GM18517 (cell line): Measurements from ENCODE around the gene APOOL.
"Not testable (repeated sequence)": the region's sequence is repeated elsewhere in the genome, so short reads cannot be mapped to it uniquely, and the experiment has no call there.

ENCODE experiments used
- ATAC-seq: cut with Tn5 transposase; IDR thresholded peaks from one replicate; pipeline ENCODE4 v1.9.1; 2021; ENCODE audit warnings: mild to moderate bottlenecking, moderate library complexity; ENCODE audit not compliant: unreplicated experiment

The APOOL gene

DNA sequence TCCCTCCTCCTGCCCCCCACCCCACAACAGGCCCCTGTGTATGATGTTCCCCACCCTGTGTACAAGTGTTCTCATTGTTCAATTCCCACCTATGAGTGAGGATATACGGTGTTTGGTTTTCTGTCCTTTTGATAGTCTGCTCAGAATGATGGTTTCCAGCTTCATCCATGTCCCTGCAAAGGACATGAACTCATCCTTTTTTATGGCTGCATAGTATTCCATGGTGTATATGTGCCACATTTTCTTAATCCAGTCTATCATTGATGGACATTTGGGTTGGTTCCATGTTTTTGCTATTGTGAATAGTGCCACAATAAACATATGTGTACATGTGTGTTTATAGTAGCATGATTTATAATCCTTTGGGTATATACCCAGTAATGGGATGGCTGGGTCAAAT is 73.6 kb downstream of the APOOL start:
- not testable (repeated sequence) for ATAC-seq

DNA sequence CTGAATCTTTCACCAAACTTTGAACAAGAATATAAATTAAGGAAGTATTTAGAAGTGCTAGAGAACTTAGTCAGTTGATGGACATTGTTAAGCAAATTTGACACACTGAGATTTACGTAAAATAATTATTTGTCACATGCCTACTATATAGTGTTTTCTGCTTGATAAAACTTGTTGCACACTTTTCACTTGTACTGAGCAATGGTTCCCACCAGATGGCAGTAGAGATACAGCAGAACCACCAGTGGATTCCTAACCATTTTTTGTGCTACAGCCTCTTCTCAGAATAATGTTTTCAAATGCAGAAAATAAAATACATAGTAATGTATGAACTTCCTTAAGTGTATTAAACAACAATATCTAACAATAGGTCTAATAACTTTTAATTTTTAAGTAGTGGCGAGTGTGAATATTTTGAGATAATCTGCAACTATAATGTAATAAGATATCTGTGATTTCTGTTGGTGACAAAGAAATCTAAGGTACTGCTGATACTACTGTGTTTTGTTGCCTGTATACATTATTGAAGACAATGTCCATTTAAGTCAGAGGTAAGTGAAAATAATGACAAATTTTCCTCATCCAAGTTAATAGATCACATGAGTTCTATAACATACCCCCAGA is 81.2 kb downstream of the APOOL start:
- peak; percentile 90 for ATAC-seq

DNA sequence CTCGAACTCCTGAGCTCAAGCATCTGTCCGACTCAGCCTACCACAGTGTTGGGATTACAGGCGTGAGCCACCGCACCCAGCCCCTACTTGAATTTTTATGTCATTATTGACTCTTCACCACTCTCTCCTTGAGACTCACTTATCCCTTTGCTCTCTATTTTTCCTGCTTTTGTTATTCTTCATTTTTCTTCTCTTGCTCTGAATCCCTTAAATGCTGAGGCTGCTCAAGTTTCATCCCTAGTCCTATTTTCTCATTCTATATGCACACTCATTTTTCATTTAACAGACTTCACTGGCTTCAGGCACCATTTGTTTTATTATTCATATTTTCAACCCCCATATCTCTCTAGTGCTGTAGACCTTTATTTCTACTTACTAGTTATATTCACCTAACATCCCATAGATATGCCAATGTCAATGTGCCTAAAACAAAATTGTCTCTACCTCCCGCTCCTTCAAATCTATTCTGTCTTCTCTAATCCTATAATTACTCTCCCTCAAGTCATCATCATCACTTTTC is 85.7 kb downstream of the APOOL start:
- no peak for ATAC-seq

DNA sequence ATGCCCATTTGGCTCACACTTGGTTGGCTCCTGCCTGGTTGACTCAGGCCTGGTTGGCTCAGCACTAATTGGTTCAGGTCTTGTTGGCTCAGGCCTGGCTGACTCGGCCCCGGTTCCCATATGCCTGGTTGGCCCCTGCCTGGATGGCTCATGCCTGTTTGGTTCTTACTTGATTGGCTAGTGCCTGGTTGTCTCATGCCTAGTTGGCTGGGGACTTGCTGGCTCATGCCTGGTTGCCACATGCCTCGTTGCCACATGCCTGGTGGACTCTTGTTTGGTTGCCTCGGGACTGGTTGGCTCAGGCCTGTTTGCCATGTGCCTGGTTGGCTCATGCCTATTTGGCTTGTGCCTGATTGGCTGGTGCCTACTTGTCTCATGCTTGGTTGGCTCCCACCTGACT is 103.7 kb downstream of the APOOL start:
- ATAC-seq, result no peak

DNA sequence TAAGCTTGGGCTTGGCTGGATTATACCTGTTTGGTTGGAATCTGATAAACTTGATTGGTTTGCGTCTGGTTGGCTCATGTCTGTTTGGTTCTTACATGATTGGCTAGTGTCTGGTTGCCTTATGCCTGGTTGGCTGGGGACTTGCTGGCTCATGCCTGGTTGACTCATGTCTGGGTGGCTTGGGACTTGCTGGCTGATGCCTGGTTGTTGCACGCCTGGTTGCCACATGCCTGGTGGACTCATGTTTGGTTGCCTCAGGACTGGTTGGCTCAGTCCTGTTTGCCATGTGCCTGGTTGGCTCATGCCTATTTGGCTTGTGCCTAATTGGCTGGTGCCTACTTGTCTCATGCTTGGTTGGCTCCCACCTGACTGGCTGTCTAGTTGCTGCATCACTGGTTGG is 104.5 kb downstream of the APOOL start:
- no peak for ATAC-seq

DNA sequence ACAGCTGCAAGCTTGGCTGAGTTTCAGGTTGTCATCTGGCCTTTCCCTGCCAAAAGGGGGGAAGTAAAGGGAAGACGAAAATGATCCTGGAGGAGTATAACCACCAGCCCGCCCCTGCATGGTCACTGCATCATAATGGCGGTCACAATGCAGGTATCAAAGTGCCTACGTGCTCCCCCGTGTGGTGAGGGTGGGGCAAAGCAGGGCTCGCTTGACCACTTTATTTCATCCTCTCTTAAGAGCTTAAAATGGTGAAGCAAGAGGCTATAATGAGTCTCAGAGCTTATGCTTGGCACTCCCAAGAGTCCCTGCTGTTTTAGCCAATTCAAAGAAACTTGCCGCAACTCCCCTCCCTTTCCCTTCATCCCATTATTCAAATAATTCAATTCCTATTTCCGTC is 105.6 kb downstream of the APOOL start:
- ATAC-seq, result no peak

DNA sequence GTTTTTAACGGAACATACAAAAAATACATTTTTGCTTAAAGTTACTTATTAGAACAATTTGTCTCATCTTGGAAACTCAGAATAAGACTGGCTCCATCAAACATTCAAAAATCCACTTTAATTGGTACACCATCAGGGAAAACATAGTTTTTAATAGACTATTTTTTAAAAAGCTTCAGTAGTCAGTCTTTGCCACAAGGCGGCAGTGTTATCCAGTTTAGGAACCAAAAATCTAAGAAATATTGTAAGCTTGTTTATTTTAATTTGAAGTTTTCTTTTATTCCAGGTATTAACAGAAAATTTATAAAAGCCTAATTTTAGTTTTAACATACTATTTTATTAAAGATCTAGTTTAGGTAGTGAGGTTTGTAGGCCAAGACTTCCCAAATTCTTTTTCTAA is 107.7 kb downstream of the APOOL start:
- ATAC-seq, result no peak

DNA sequence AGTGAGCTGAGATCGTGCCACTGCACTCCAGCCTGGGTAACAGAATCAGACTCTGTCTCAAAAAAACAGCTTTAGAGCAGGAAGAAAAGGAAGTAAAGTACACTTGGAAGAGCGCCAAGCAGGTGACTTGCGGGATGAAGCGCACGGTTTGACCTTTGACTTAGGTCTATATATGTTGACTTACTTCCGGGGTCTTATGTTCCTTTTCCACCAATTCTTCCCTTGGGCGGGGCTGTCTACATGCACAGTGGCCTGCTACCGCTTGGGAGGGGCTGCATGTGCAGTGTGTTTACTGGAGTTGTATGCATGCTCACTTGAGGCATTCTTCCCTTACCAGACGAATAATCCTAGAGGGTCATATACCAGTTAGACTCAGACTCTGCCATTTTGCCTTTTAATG is 108.6 kb downstream of the APOOL start:
- ATAC-seq, result no peak

DNA sequence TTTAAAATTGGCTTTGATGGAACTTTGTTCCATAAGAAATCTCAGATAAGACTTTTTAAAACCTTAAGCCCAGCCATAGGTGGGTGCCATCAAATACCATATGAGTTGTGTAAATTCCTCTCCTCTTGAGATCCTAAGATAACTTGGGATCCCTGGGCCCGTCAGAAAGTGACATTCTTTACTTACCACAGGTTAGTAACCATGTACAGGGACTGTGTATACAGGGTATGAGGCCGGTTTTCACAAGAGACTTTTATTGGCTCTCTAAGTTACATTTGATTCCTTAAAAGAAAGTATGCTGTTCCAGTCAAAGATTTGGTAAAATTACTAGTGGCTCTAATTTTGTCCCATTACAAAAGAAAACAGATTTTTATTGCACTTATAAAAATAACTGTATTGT is 110.1 kb downstream of the APOOL start:
- ATAC-seq, result no peak

DNA sequence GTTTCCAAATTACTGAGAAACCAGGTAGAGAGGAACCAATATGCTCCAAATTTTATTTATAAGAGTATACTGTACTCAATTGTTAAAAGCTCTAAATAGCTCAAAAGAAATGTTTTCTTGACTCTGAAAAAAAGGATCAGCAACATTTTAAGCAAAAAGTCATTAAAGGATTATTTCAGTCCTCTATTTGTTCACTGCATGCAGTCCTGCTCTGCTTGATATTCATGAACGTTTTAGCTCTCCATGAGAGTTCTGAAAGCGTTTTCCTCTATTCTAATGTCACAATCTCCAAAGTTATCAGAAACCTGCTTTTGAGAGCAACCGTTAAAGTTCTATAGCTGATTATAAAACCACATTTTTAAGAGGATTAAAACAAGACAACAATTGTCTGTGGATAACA is 110.5 kb downstream of the APOOL start:
- no peak for ATAC-seq

DNA sequence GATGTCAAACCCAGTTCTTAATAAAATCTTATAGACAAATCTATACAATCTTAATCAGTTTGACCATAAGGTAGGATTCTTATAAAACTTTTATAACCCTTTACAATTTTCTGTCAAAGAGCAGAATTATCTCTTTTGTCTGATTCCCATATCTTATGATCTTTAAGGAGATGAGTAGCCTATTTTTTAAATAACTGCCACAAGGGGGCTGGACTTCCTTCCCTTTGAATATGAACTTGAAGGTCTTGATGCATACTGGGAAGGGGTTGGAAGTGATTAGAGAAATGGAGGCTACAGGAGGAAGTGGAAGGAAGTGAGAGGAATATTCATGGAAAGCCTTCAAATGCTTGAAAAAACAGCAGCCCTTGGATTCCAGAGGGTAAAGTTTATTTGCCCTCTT is 111.1 kb downstream of the APOOL start:
- no peak for ATAC-seq

DNA sequence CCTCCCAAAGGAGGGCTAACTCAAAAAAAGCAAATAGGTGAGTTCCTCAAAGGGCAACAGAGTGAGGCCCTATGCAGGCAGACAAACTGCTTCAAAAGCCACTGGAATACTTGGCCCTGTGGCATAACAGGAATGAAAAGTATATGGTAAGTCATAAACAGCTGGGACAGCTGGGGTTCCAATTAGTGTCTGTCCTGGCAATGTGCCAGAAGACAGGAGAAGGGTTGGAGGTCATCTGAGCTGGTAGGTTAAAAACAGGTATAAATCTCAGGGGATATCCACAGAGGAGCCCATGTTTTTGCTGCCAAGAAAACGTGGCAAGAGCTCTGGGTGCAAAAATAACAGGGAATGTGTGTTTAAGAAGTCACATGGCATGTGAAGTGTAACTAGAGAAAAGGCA is 111.6 kb downstream of the APOOL start:
- ATAC-seq, result no peak

DNA sequence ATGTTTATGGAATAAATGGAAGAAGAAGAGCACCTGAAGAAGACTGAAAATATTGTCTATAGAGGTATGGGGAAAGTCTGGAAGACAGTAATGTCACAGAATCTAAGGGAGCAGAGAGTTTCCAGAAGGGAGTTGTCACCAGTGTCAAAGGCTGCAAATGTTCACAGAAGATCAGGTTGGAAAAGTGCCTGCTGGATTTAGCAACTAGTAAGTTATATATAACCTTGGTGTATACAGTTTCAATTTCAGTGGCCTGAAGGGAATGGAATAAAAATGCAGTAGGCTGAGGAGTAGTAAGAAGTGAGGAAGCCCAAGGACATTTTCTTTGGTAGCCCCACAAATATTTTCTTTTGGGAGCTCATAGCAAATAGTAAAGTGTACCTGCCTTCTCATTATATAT is 132.7 kb downstream of the APOOL start:
- ATAC-seq, result no peak

DNA sequence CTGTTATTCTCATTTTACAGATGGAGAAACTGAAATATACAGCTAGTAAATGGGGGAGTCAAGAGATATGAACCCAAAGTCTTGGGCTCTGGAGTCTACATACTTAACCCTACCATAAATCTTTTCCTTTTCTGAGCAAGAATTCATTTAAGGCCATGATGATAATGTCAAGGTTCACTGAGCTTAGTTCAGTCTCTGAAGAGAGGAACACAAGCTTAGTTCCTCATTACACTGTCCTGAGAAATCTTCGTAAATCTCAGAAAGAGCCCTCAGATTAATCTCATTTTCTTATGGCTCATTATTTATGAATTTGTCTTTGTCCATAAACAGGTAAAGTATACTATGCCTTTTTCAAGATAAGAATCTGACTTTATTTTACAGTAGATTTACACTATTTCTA is 135.7 kb downstream of the APOOL start:
- no peak for ATAC-seq

DNA sequence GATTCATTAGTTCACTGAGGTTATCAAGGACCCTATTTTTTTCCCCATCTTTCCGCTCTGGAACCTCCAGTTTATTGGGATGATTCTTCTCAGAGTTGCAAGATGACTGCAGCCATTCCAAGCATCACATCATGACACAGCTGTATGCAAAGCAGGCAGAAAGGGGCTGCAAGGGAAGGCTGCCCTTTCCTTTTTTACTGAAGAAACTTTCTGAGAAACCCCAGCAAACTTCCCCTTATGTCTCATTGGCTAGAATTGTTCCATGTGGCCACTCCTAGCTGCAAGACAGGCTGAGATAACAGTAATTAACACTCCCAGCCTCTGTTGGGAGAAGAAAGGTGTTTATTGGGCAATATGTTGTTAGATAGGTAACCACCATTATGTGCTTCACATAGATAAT is 137.3 kb downstream of the APOOL start:
- peak; percentile 61 for ATAC-seq
